HL-60 (cell line): ENCODE data around the gene GSAP.

ENCODE experiments used
- DNase-seq, 2 experiments: peaks; one replicate each; pipeline ENCODE4 v3.0.0-alpha.2; 2010 to 2020; ENCODE audit warnings: low read depth in 1 of 2, low spot score in 1 of 2
- H3K27ac ChIP-seq: fragments of 250-450 bp; sonication (Bioruptor Pico); replicated peaks from 2 replicates; pipeline ENCODE4 v1.5.1; 2020; ENCODE audit warnings: mild to moderate bottlenecking, moderate library complexity
- H3K27me3 ChIP-seq: fragments of 250-450 bp; sonication (Bioruptor Pico); 2 replicates; pipeline ENCODE4 v1.5.1; 2021; ENCODE audit warnings: mild to moderate bottlenecking, moderate library complexity; ENCODE audit not compliant: insufficient read depth, poor library complexity, severe bottlenecking
- H3K4me3 ChIP-seq: replicated peaks from 2 replicates; pipeline ENCODE4 v1.5.1; 2011; ENCODE audit warnings: mild to moderate bottlenecking, control low read depth, low read length; ENCODE audit not compliant: insufficient read depth
- CTCF ChIP-seq: IDR thresholded peaks from one replicate; pipeline ENCODE4 v1.5.1; 2011; ENCODE audit warnings: low read length, control low read depth, inconsistent platforms; ENCODE audit not compliant: insufficient read depth
- GABPA ChIP-seq: IDR thresholded peaks from 2 replicates; pipeline ENCODE4 v1.6.1; 2012; ENCODE audit warnings: low read depth
- POLR2AphosphoS5 ChIP-seq: IDR thresholded peaks from 2 replicates; pipeline ENCODE4 v1.6.1; 2012; ENCODE audit warnings: low read depth
- REST ChIP-seq: IDR thresholded peaks from 2 replicates; pipeline ENCODE4 v1.6.1; 2012; ENCODE audit warnings: low read depth; ENCODE audit not compliant: insufficient replicate concordance
- SPI1 ChIP-seq: IDR thresholded peaks from 2 replicates; pipeline ENCODE4 v1.6.1; 2012; ENCODE audit warnings: low read depth, mild to moderate bottlenecking, borderline replicate concordance

Gene GSAP

GRCh38 chr7:77266291-77266794 lies 149.8 kb downstream of the GSAP start:
- no peak overlapping the region for H3K27ac ChIP-seq
- no peaks in the 10 kb centered on the region for H3K27me3 ChIP-seq
- no peak for DNase-seq

GRCh38 chr7:77265666-77266065 lies 150.5 kb downstream of the GSAP start:
- no peak overlapping the region for H3K27ac ChIP-seq
- TF ChIP-seq CTCF (no peak), SPI1 (no peak), REST (no peak), POLR2AphosphoS5 (no peak), GABPA (no peak)
- no peaks in the 10 kb centered on the region for H3K27me3 ChIP-seq
- no peak for DNase-seq
- H3K4me3 ChIP-seq = no peak overlapping the region

More at GRCh38 chr7:77266291-77266794, 149.8 kb downstream of the GSAP start:
- TF ChIP-seq POLR2AphosphoS5 = no peak
- no peak for TF ChIP-seq SPI1
- no peak for TF ChIP-seq GABPA
- no peak for TF ChIP-seq CTCF
- no peak for TF ChIP-seq REST
- H3K4me3 ChIP-seq = no peak overlapping the region

- TF ChIP-seq POLR2AphosphoS5 (no peak), GABPA (no peak), CTCF (no peak), SPI1 (no peak), REST (no peak)
- DNase-seq = no peak
- Histone ChIP-seq H3K27ac (no peak overlapping the region), H3K4me3 (no peak overlapping the region), H3K27me3 (no peaks in the 10 kb centered on the region)
Observed at GRCh38 chr7:77262316-77262715, 153.8 kb downstream of the GSAP start.
